CD4-positive, alpha-beta T cell treated with Interferon gamma for 1 hour (primary cell): ENCODE results near the gene HOXA6.
A peak's percentile ranks its signal among the peaks of the same experiment; 100 is the strongest.

Experiments used
- DNase-seq: peaks from one replicate; pipeline ENCODE4 v3.0.0-alpha.2; 2020

Gene HOXA6

DNA sequence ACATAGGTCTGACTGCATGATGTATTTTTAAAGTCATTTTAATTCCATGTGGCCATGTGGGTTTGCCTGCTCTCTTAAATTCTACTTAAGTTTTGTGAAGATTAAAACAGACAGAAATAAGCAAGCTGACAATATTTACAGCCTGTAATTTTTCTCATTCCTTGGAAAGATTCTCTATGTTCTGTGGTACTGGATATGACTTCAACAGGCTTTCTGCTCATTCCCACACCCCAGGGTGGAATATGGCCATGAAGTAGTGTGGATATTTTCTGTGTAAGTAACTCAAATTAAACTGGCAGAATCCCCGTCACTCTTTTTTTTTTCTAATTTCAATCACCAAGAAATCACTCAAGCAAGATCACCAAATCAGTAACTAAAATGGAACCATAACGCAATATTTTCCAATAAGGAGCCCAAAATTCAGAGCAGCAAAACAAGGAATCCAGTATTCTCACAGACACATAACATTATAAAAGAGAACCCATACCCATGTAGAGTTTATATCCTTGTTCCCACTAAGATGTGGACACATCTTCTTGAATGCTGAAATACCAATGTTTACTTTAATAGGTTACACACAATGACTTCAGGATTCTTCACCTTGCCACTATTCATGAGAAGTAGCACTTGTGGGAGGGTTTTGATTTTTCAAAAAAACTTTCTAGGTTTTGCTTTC is 9.8 kb downstream of the HOXA6 start:
- DNase-seq: no peak

DNA sequence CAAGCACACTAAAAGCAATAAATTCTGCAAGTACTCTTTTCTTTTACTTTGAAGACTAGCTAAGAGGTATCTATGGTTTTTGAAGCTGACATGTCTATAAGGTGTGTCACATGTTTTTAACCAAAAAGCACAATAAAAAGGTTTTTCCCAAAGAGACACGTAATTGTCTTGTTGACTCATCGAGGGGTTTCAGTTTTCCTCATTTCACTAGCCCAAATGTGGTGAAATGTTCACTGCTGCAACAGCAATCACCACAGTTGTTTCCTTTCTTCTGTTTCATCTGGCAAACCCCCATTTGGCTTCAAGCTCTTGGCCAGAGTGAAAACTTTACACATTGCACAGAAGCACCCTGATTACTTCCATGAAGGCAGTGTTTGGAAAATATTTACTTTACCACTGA is 13.2 kb downstream of the HOXA6 start:
- no peak for DNase-seq

DNA sequence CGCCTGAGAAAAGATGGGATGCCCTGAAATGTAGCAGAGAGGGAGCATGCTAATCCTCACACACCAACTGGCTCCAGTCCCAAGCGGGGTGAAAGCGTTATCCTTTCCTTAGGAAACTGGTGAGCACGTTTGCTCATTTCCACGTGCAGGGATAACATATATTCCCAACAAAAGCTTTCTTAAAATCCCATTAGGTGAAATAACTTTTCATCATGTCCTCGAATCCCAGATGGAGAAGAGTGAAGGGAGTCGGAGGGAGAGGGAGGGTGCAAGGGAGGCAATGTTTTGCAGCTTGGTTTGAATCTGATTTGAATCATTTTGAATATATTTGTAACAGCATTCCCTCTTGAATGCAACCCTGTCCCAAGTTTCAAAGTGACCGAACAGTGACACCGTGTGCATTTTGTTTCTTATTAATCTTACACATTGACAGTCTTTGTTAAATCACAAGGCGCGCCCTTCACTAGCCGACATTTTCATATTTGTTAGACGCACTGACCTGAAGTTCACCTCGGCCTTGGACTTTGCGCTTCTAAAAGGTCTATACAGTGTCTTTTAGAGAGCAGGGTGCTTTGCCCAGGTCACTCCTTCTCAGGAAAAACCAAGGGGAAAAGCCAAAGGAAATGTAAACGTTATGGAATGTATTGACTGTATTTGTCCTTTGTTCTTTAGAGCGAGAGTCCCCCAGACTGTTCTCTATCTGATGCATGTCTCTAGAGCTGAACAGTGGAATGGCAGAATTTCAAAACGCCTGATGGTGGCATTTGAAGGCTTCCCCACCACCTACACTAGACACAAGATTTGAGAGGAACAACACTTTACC is 14.0 kb downstream of the HOXA6 start:
- DNase-seq: no peak

DNA sequence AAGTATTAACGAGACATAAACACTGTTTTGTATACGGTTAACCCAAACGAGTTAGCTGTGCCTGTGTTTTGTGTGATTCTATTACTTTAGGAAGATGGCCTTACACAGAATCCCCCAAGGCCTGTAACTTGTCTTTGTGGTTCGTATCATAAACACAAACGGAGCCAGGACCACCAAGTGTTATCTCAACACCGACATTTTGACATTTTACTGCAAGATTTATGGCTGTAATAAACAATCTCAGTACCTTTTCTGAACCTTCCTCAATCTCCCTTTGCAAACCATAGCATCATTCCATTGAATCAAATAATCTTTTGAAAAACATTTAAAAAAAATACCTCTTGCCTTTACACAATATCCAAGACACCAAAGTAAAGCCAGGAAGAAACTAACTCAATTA is 14.6 kb downstream of the HOXA6 start:
- DNase-seq: no peak

DNA sequence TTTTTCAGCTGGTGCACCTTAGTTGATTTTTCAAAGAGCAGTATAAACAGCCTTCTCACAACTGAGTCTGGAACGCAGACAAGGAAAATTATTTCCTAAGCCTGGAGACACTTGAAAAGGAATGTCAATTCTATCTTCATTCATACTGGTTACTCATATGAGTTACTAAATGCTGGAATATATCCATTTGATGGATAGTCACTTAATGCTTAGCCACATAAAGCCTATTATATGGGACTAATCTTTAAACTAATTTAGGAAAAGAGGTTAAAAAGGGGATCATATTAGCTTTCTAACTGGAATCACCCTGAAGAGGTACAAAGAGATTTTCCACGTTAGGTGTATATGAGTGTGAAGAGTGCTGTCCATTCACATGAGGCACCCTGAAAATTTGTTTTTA is 15.4 kb downstream of the HOXA6 start:
- no peak for DNase-seq

DNA sequence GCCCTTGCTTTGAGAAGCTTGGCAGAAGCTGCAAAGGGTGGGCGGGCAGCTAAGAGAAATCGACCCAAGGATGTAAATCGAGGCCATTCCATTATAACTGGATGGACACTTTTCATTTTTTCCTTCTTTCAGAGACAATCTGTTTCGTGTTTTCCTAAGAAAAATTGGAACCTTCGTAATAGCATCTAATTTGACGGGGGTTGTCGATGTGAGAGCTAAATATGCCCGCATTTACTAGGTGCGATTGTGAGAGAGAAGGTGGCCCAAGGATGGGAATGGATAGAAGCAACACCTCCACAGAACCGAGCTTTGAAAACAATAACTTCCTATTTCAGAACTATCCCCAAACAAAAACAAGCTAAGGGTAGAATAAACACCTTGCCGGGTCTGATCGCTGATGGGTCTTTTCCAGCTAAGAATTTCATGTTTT is 16.2 kb downstream of the HOXA6 start:
- DNase-seq: no peak

DNA sequence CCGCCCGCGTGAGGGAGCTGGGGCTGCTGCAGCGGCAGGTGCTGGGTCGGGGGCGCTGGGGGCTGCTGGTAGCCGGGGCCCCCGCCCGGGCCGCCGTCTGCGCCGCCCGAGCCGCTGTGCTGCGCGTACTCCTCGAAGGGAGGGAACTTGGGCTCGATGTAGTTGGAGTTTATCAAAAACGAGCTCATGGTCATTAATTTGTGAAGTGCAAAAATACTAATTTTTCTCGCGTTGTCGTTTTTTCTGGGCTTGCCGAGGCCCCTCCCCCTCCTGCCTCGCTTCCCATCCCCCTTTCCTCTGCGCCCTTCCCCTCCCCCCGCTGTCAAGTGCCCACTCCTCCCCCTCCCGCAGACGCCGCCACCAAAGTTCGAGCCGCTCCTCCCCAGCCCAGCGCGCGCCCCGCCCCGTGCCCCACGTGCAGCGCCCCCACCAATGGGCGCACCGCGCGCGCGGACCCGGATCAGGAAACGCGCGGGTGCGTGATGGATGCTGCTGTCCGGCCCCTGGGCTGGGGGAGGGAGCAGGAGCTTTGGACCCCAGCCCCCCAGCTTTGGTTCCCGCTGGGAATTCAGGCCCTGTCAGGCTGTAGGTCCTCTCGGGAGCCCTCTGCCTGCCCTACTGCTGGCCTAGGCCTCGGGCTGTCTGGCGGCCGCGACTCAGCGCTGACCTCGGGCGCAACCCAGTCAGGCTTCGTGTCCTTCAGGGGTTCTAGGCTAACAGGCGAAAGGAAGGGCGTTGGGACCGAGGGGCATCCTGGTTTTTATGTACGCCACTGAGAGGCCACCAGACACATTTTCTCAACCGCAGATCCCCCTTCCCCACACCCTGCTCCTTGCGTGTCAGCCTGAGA is 16.8 kb downstream of the HOXA6 start, which contains the start of gene HOXA4:
Gene HOXA4 (minus strand): TSS at position 218 of the 850 bp plus-strand sequence. CDS start 24 bp downstream, at position 194.
- DNase-seq: peak; percentile 85

DNA sequence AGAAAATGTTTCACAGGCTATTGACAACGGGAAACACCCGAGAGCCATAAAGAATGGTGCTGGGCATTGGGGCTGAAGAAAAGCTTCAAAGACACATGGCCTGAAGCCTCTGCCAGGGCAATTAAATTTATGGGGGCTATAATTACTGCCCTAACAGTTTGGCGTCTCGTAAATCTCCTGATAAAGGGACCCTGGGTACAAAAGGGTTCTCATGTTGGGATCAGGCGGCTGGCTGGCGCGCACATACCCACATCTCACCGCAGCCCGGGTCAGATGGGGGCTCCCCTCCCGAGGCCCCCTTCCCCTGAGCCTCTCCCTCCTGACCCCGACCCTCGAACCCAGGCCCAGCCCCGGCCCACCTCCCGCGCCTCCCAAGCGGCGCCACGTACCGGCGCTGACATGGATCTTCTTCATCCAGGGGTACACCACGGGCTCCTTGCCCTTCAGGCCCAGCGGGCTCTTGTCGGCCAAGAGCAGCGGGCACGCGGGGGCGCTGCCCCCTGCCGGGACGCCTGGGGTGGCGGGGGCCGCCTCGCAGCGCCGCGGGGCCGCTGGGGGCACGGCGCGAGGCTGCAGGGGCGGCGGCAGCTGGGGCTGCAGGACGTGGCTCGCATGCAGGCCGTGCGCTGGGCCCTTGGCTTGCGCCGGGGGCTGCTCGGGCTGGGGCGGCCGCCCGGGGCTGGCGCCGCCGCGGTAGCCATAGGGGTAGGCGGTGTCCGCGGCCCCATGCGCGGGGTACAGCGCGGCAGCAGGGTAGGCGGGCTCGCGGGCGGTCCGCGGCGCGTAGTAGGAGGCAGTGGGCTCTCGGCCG is 17.6 kb downstream of the HOXA6 start:
- no peak for DNase-seq

DNA sequence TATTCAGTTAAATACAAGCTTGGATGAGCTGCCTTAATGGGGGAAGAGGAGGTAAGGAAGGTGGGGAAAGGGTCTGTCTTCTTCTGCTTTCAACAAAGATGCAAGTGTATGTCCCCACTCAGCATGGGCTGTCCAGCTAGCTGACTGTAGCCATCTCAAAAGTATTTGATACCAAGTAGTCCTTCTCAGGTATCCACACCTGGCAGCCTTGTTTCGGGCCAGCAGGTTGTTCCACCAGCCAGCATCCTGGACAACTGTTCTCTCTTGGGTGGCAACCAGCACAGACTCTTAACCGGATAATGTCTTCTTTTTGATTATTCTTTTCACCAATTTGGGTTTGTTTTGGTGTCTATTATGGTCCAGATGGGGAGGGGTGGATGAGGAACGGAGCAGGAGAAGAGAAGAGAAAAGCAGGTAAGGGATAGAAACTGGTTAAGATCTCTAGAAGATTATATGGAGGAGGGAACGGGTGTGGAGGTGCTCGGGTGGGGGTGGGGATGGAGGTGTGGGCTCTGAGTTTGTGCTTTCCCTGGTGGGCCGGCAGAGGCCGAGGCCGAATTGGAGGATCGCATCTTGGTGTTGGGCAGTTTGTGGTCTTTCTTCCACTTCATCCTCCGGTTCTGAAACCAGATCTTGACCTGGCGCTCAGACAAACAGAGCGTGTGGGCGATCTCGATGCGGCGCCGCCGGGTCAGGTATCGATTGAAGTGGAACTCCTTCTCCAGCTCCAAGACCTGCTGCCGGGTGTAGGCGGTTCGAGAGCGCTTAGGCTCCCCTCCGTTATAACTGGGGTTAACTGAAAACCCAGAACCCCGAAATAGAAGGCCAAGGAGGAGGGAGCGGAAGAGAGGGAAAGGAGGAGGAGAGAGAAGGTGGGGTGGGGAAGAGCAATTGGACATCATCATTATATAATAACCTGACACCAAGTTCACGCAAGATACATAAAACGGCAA is 18.5 kb downstream of the HOXA6 start:
- no peak for DNase-seq

DNA sequence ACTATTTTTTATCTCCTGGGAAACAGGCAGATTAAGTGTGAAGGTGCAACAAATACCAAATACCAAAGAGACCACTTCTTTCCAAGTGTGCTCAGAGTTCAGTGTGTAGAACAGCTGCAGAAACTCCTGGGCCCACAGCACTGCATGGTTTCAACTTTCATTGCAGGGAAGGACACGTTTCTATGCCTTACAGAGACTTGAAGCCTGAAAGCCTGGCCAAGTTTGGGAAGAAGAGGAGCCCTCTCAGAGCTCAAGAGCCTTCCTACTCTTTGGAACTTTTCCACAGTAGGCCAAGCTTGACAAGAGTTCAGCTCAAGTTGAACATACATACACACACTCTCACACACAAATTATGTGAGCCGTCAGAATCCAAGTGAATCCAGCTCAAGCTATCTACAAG is 19.5 kb downstream of the HOXA6 start:
- DNase-seq: no peak

DNA sequence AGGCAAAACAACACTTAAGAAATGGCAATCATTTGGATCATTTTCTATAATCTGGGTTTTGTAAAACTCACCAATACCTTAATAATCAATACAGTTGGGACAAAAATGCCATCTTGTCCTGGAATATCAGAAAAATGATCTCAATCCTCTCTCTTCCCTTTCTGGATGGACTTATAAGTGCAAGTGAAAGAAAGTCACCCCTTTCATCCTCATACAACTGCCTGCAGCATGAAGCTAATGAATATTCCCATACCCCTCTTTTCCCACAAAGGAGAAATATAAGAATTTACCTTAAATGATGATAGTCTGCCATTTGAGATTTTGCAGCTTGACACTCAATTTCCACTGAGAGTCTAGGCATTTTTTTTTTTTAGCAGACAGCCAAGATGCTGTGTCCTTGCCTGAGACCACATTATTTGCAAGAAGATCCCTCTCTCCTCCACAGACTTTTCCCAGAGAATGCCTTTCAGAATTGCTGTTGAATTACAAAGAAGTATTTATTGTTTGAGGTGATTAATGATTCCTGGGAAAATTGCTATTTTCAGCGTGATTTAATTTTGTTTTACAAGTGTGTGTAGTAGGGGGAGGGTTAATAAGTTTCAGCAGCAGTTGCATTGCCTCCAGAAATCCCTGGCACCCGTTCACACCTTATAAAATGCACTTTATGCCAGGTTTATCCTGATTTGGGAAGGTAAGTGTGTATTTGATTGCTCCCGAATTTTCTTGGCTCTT is 20.8 kb downstream of the HOXA6 start:
- DNase-seq: no peak

DNA sequence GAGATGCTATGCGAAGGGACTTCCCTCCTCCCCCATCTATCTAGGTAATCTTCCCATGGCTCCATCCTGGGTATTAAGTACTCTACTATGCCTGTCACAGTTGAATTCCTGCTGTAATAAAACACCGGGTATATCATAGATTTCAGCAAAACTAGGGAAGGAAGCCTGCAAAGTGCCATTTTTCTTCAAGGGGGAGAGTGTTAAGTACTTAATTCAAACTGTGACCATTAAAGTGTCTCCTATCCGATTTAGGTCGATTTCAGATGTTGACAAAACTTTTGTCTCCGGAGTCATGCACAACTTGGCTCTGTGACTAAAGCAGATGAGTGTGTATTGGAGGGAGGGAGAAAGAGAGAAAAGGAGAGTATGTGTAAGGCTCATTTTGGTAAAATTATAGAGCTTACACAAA is 21.6 kb downstream of the HOXA6 start:
- no peak for DNase-seq

DNA sequence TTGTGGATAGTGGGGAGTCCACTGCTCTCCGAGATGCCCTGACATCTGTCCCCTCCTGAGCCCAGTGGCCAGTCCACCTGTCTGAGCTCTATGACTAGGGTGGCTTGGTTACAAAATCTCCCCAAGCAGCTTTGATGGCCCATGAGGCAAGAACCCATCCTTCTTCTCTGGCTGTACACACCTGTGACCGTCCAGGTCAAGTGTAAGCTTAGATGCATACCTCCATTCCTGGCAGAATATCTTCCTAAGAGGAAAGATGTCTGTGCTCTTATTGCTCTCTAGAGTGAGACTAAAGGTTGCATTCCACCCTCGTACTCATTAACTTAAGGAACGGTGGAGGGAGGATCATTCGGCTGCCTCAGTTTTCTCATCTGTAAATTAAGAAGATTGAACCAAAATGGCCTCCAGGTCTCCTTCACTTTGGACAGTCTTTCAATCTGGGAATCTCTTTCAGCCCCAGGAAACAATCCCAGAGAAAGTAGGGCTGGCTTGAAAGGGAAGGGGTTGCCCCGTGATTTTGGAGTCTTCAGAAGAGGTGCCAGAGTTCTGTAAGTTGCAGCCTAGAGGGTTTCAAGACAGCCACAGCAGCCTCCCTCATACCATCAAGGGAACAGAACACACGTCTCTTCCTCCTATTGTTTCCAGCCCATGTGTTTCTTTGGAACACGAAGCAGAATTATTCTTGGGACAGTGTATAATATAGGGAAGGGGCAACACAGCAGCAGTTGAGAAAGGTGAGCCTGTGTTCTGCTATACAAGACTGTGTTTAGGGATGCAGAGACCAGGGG is 22.5 kb downstream of the HOXA6 start:
- no peak for DNase-seq

DNA sequence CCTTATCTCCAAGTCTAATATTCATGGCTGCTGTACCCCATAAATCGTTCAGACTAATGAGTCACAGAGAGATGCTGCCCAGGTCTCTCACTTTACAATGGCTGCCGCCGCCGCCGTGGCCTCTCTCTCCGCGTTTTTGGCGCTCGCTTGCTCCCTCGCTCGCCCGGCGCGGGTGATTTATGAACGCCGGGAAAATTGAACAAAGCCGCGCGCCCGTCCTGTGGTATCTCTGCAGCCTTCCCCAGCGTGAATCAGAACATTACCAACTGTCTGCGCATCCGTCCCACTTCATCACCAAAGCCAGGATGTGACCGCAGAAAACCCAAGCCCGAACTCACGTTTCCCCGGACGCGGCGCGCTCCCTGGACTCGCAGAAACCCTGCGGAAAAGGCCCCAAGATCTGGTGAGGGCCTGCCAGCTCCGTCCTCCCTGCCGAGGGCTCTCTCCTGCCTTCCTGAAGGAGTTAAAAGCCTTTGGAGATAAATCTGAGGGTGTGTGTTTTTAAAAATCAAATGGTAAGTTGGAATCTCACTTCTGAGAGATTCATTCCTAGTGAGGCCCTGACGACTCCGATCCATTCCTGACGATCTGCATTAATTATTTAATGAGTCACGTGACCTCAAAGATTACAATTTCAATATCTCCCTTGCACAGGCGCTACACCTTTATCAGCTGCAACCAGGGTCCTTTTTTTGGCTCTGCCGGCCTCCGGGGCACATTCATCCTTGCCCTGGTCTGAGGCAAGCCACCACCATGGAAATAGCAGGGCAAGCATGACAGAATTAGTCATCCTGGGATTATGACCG is 23.3 kb downstream of the HOXA6 start:
- DNase-seq: no peak

DNA sequence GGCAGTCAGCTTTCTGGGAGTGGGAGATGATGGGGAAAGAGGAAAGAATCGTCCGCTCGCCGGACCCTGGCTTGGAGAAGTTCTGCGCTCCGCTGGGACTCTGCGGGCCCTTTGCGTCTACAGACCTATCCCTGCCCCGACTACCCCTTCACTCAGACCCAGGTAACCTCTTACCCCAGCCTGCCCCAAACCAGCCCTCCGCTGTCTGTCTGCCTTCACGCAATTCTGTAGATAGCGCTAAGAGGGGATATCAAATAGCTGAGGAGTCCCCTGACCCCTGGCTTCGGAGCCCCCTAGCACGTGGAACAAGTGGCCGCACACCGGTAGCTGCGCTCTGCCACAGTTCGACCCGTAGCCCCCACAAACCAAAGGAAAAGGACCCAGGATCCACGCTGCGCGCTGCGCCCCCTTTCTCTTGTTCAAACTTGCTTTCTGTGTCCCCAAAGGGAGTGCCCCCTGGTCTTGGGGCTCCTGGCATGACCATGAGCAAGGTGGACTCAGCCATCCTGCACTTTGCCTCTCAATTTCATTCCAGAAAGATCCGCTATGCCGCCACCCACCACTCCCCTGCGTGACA is 24.0 kb downstream of the HOXA6 start:
- no peak for DNase-seq

DNA sequence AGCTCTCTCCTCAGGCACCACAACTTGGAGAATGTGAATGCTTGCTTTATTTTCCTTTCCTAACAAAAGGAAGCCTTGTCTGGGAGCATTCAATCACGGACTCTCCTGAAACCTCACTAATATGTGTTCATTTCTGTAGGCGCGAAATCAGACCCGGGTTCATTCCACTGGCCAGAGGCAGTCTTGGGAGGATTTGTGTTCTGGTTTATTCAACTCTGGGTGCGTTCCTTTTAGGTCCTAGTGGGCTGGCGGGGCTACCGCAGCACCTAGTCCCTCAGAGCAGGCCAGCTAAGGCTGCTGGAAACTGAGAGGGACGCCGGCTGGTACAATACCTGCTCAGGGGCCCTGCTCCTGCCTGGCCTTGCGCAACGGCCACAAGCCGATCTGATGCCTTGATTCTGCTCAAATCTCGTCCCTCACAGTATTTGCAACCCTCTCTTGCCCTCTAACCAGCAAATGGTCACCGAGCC is 24.5 kb downstream of the HOXA6 start:
- DNase-seq: no peak

DNA sequence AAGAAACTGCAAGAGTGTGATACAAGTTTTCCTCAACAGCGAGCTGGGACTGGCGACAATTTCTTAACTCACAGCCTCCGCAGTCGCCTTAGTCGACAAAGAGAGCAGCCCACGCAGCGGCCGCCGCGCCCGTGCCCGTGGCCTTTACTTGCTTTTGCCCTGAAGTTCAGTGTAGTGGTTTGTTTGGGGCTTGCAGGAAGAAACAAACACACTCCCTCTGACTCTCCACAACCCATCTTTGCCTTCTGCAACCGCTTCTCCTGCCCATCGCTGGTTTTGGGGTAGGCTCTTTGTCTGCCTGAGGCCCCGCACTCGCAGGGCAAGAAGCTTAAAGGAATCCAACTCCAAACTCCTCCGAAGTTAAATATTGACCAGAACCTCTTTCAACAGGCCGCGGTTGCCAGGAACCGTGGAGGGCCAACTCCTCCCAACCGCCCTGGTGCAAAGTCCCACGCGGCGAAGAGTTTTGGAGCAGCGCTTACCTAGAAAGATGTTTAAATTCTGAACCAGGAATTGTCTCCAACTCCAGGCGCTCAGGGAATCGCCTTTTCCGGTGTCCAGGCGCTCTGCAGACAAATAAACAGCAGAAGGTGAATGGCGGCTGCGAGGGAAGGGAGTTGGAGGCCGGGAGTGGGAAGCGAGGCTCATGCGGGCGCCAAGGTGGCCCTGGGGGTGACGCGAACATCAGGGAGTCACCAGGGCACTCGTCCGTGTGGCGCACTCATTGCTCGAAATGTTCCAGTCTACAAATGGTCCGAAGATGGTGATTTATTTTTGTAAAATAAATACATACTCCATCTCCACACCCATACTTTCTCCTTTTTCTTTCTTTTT is 25.3 kb downstream of the HOXA6 start:
- no peak for DNase-seq
